Stromal cell of bone marrow (primary cell): ENCODE data around the gene COX6B1.
"Not testable (repeated sequence)": the region's sequence is repeated elsewhere in the genome, so short reads cannot be mapped to it uniquely, and the experiment has no call there.

Source experiments
- DNase-seq: peaks from one replicate; pipeline ENCODE4 v3.0.0-alpha.2; 2012; ENCODE audit warnings: low read depth

Gene COX6B1

GRCh38 chr19:35636651-35637050, 11.5 kb upstream of the COX6B1 start:
- no peak for DNase-seq

- DNase-seq, result no peak
These were observed 11.0 kb upstream of the COX6B1 start for GRCh38 chr19:35637165-35637564.

GRCh38 chr19:35639321-35639639, 8.8 kb upstream of the COX6B1 start:
- no peak for DNase-seq

- no peak for DNase-seq
These were observed 8.3 kb upstream of the COX6B1 start for GRCh38 chr19:35639863-35640262.

- no peak for DNase-seq
These were observed 6.5 kb upstream of the COX6B1 start, which contains the start of gene ETV2 for GRCh38 chr19:35641515-35642151. Gene ETV2, plus strand, starts transcription at chr19:35641745. Its CDS starts 716 bp downstream, at chr19:35642461.

- DNase-seq, result no peak
These were observed 5.8 kb upstream of the COX6B1 start for GRCh38 chr19:35642312-35642711.

- no peak for DNase-seq
These were observed 5.3 kb upstream of the COX6B1 start for GRCh38 chr19:35642798-35643254.

GRCh38 chr19:35643255-35644205, 4.6 kb upstream of the COX6B1 start:
- DNase-seq, result peak; percentile 35

GRCh38 chr19:35644206-35644986, 3.7 kb upstream of the COX6B1 start:
- DNase-seq, result peak; percentile 87

GRCh38 chr19:35644987-35645679, 3.0 kb upstream of the COX6B1 start:
- no peak for DNase-seq

GRCh38 chr19:35645680-35646511, 2.2 kb upstream of the COX6B1 start:
- no peak for DNase-seq

GRCh38 chr19:35650581-35650980, 2.5 kb downstream of the COX6B1 start:
- no peak for DNase-seq

GRCh38 chr19:35654828-35655227, 6.7 kb downstream of the COX6B1 start:
- DNase-seq, result not testable (repeated sequence)

- DNase-seq, result no peak
These were observed 7.5 kb downstream of the COX6B1 start for GRCh38 chr19:35655600-35655999.

- DNase-seq, result no peak
These were observed 8.6 kb downstream of the COX6B1 start for GRCh38 chr19:35656700-35657099.

- no peak for DNase-seq
These were observed 10.0 kb downstream of the COX6B1 start for GRCh38 chr19:35657904-35658700.

GRCh38 chr19:35661995-35662340, 13.8 kb downstream of the COX6B1 start:
- no peak for DNase-seq

- no peak for DNase-seq
These were observed 15.9 kb downstream of the COX6B1 start for GRCh38 chr19:35663981-35664380.

GRCh38 chr19:35665157-35665556, 17.0 kb downstream of the COX6B1 start:
- no peak for DNase-seq

- DNase-seq, result no peak
These were observed 17.5 kb downstream of the COX6B1 start for GRCh38 chr19:35665604-35666003.
